Neural cell (in vitro differentiated cells): Measurements from ENCODE around the gene PEF1.

Experiments used
- POLR2AphosphoS5 ChIP-seq: IDR thresholded peaks from 2 replicates; pipeline ENCODE4 v1.6.1; 2012
- TF ChIP-seq, protein P1 (sequence below): IDR thresholded peaks from 2 replicates; pipeline ENCODE4 v1.6.1; 2012; ENCODE audit warnings: borderline replicate concordance

GRCh38 chr1:31626223-31627207, 18.2 kb downstream of the PEF1 start:
- no peak for TF ChIP-seq POLR2AphosphoS5
- TF ChIP-seq, protein P1, sequence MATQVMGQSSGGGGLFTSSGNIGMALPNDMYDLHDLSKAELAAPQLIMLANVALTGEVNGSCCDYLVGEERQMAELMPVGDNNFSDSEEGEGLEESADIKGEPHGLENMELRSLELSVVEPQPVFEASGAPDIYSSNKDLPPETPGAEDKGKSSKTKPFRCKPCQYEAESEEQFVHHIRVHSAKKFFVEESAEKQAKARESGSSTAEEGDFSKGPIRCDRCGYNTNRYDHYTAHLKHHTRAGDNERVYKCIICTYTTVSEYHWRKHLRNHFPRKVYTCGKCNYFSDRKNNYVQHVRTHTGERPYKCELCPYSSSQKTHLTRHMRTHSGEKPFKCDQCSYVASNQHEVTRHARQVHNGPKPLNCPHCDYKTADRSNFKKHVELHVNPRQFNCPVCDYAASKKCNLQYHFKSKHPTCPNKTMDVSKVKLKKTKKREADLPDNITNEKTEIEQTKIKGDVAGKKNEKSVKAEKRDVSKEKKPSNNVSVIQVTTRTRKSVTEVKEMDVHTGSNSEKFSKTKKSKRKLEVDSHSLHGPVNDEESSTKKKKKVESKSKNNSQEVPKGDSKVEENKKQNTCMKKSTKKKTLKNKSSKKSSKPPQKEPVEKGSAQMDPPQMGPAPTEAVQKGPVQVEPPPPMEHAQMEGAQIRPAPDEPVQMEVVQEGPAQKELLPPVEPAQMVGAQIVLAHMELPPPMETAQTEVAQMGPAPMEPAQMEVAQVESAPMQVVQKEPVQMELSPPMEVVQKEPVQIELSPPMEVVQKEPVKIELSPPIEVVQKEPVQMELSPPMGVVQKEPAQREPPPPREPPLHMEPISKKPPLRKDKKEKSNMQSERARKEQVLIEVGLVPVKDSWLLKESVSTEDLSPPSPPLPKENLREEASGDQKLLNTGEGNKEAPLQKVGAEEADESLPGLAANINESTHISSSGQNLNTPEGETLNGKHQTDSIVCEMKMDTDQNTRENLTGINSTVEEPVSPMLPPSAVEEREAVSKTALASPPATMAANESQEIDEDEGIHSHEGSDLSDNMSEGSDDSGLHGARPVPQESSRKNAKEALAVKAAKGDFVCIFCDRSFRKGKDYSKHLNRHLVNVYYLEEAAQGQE: no peak
